ENCODE data around the gene ABLIM1. TPM values are rescaled to one million over a fixed set of nuclear protein-coding genes. Genes with fewer than 3 reads are reported as not detected.

The ABLIM1 gene
- total RNA-seq, 1 experiment from 2014 or later: 79.3 TPM

- BruUV-seq (replicated peaks): no TSS peak
- no peak for DNase-seq
- Mint-ChIP-seq H3K27me3 (ENCODE audit: insufficient read depth, unreplicated experiment) (no peaks in the 10 kb centered on the region), H3K36me3 (ENCODE audit: insufficient read depth, unreplicated experiment) (peaks cover 9% of the 10 kb centered on the region), H3K27ac (ENCODE audit: unreplicated experiment) (no peak overlapping the region), H3K4me1 (ENCODE audit: low read depth, unreplicated experiment) (no peaks in the 10 kb centered on the region), H3K4me3 (ENCODE audit: unreplicated experiment) (no peak overlapping the region), H3K9me3 (ENCODE audit: unreplicated experiment) (no peaks in the 10 kb centered on the region)
- TF ChIP-seq, protein P1, sequence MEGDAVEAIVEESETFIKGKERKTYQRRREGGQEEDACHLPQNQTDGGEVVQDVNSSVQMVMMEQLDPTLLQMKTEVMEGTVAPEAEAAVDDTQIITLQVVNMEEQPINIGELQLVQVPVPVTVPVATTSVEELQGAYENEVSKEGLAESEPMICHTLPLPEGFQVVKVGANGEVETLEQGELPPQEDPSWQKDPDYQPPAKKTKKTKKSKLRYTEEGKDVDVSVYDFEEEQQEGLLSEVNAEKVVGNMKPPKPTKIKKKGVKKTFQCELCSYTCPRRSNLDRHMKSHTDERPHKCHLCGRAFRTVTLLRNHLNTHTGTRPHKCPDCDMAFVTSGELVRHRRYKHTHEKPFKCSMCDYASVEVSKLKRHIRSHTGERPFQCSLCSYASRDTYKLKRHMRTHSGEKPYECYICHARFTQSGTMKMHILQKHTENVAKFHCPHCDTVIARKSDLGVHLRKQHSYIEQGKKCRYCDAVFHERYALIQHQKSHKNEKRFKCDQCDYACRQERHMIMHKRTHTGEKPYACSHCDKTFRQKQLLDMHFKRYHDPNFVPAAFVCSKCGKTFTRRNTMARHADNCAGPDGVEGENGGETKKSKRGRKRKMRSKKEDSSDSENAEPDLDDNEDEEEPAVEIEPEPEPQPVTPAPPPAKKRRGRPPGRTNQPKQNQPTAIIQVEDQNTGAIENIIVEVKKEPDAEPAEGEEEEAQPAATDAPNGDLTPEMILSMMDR (IDR thresholded peaks at IDR 0.05; ENCODE audit: insufficient read depth in 1 of 2, low read depth in 1 of 2, low read length in 1 of 2, severe bottlenecking in 1 of 2, unreplicated experiment in 1 of 2): no peak
- intact Hi-C loops (cut with micrococcal nuclease; ENCODE audit: unreplicated experiment): no loop called here
- ChIA-PET POLR2A (no interaction called here), CTCF (interaction anchor here (0.9 kb wide), 1 partner anchor 68 kb away, joined by 3 read pairs; no protein-coding TSS in a partner anchor)
- Histone ChIP-seq H3K27me3 (replicated peaks; ENCODE audit: control insufficient read depth, insufficient read depth, low read length) (no peaks in the 10 kb centered on the region), H3K36me3 (ENCODE audit: control insufficient read depth, insufficient read depth, low read length) (no peaks in the 10 kb centered on the region), H3K4me3 (ENCODE audit: low read depth, low read length) (no peak overlapping the region), H3K9me3 (no peaks in the 10 kb centered on the region), H3K4me1 (no peaks in the 10 kb centered on the region)
Measured at GRCh38 chr10:114539623-114540022, 118.5 kb downstream of the ABLIM1 start.

DNA sequence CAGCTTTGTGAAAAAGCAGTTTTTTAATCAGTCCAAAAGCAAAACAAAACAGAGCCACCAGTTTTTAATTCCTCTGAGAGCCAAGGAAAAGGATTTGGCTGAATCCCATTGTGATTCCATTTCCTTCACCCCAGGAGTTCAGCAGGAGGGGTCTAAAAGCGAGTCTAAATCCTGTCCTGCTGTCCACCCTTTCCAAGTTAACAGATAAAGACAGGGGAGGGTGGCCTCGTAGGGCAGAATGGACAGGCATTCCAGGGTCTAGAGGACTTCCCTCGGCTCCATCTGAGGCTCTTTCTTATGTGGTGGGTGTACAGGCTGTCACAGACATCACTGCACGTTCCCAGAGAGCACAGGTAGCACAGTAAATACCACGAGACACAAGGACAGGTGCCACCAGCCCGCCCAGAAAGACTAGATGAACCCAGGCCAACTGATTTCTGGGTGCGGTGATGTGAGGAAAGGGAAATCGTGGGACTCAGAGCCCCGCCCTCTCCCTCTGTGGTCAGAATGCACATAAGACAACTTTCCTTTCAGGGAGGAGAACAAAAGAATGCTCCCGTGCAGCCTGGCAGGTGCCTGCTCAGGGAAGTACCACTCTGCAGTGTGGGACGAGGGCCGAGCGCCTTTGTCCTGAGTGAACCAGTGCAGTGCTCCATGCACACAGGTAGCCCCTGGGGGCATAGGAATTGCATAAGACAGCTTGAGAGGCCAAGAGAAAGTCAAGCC, 119.7 kb downstream of the ABLIM1 start:
- no peak overlapping the region for H3K4me3 ChIP-seq (ENCODE audit: low read depth, low read length)
- no peak for DNase-seq
- ChIA-PET CTCF (no interaction called here), POLR2A (no interaction called here)
- no peaks in the 10 kb centered on the region for H3K4me1 ChIP-seq
- H3K9me3 ChIP-seq: no peaks in the 10 kb centered on the region
- Mint-ChIP-seq H3K36me3 (ENCODE audit: insufficient read depth, unreplicated experiment) (no peaks in the 10 kb centered on the region), H3K9me3 (ENCODE audit: unreplicated experiment) (no peaks in the 10 kb centered on the region), H3K4me3 (ENCODE audit: unreplicated experiment) (no peak overlapping the region), H3K4me1 (ENCODE audit: low read depth, unreplicated experiment) (no peaks in the 10 kb centered on the region), H3K27me3 (ENCODE audit: insufficient read depth, unreplicated experiment) (no peaks in the 10 kb centered on the region), H3K27ac (ENCODE audit: unreplicated experiment) (no peak overlapping the region)
- TF ChIP-seq, protein P1 (IDR thresholded peaks at IDR 0.05; ENCODE audit: insufficient read depth in 1 of 2, low read depth in 1 of 2, low read length in 1 of 2, severe bottlenecking in 1 of 2, unreplicated experiment in 1 of 2): no peak
- BruUV-seq (replicated peaks): no TSS peak
- H3K27me3 ChIP-seq (replicated peaks; ENCODE audit: control insufficient read depth, insufficient read depth, low read length): no peaks in the 10 kb centered on the region
- intact Hi-C loops (cut with micrococcal nuclease; ENCODE audit: unreplicated experiment): no loop called here
- no peaks in the 10 kb centered on the region for H3K36me3 ChIP-seq (ENCODE audit: control insufficient read depth, insufficient read depth, low read length)

DNA sequence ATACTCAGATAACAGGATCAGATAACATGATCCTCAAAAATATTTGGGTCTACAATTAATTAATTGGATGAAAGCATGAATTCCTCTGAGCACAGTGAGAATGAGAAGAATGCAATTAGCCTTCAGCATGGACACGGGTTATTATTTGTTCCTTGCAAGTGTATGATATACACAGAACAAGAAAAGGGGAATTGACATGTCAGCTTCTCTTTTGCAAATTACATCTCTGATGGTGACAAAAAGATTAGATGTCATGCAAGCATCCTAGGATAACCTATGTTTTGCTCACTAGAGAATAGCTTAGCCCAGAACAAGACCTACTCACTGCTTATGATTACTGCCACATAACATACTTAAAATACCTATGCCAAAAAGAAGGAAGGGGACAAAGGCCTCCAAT, 120.3 kb downstream of the ABLIM1 start:
- no peak for DNase-seq
- Histone ChIP-seq H3K27me3 (replicated peaks; ENCODE audit: control insufficient read depth, insufficient read depth, low read length) (no peaks in the 10 kb centered on the region), H3K36me3 (ENCODE audit: control insufficient read depth, insufficient read depth, low read length) (no peaks in the 10 kb centered on the region), H3K4me3 (ENCODE audit: low read depth, low read length) (no peak overlapping the region), H3K9me3 (no peaks in the 10 kb centered on the region), H3K4me1 (no peaks in the 10 kb centered on the region)
- ChIA-PET POLR2A (no interaction called here), CTCF (no interaction called here)
- H3K9me3 Mint-ChIP-seq (ENCODE audit: unreplicated experiment): no peaks in the 10 kb centered on the region
- intact Hi-C loops (cut with micrococcal nuclease; ENCODE audit: unreplicated experiment): no loop called here
- H3K27ac Mint-ChIP-seq (ENCODE audit: unreplicated experiment): no peak overlapping the region
- no peak overlapping the region for H3K4me3 Mint-ChIP-seq (ENCODE audit: unreplicated experiment)
- BruUV-seq (replicated peaks): no TSS peak
- H3K27me3 Mint-ChIP-seq (ENCODE audit: insufficient read depth, unreplicated experiment): no peaks in the 10 kb centered on the region
- H3K36me3 Mint-ChIP-seq (ENCODE audit: insufficient read depth, unreplicated experiment): no peaks in the 10 kb centered on the region
- TF ChIP-seq, protein P1 (IDR thresholded peaks at IDR 0.05; ENCODE audit: insufficient read depth in 1 of 2, low read depth in 1 of 2, low read length in 1 of 2, severe bottlenecking in 1 of 2, unreplicated experiment in 1 of 2): no peak
- no peaks in the 10 kb centered on the region for H3K4me1 Mint-ChIP-seq (ENCODE audit: low read depth, unreplicated experiment)
